Stimulated activated CD8-positive, alpha-beta memory T cell treated with anti-CD3 and anti-CD28 coated beads, Interleukin-12 subunit alpha, Interleukin-12 subunit beta, amount 100 ng/mL, for 1 hour (primary cell): ENCODE results near the gene DUSP28.

Experiments used
- DNase-seq: peaks from one replicate; pipeline ENCODE4 v3.0.0-alpha.2; 2020; ENCODE audit warnings: low read depth

The DUSP28 gene

DNA sequence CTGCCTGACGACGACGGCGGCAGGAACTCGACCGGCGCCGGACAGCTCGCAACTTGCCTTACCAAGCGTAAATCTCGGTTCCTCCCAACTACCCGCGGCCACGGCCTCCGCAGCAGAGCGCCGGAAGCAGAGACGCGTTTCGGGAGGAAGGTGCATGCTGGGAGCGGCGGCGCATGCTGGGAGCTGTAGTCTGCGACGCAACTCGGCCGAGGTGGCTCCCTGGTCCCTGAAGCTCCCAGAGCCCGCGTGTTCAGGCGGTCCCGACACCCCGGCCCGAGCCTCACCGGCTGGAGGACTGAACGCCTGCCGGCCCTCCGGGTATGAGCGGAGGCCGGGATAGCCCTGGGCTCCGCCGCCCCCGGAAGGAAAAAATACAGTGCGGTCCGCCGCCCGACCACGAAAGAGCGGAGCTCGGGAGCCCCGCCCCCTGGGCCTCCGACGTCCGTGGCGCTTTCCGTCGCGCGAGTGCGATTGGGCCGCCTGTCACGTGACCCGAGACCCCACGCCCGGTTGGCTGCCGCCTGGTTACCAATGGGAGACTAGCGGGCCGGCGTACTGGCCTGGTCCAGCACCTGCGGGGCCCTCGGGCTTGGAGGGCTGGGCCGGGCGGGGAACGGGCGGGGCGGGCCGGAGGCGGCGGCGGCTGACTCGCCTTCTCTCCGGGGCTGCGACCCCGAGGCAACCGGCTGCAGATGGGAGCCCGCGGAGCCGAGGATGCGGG lies 26.2 kb downstream of the DUSP28 start, which contains the start of gene CAPN10:
Gene CAPN10 (plus strand): TSS at position 537 of the 721 bp plus-strand sequence. CDS start 178 bp downstream, at position 715.
- peak; percentile 95 for DNase-seq

GRCh38 chr2:240586919-240587800 lies 27.0 kb downstream of the DUSP28 start:
- peak; percentile 35 for DNase-seq

- DNase-seq: no peak
These were observed 28.0 kb downstream of the DUSP28 start for GRCh38 chr2:240588006-240588655.

DNA sequence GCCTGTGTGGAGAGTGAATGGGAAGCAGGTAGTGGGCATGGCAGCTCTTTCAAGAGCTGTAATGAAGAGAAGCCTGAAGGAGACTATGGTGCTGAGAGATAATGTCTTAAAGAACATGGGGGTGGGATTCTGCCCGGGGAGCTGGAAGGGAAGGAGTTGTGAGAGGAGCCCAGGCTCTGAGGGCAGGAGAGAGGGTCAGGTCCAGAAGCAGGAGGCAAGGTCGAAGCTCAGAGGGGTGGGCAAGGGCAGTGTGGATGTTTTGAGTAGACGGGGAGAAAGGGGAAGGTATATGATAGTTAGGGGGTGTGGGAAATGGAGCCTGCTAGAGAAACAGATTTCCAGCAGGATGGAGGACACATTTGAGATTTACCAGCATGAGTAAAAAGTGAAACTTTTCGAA lies 28.5 kb downstream of the DUSP28 start:
- no peak for DNase-seq

DNA sequence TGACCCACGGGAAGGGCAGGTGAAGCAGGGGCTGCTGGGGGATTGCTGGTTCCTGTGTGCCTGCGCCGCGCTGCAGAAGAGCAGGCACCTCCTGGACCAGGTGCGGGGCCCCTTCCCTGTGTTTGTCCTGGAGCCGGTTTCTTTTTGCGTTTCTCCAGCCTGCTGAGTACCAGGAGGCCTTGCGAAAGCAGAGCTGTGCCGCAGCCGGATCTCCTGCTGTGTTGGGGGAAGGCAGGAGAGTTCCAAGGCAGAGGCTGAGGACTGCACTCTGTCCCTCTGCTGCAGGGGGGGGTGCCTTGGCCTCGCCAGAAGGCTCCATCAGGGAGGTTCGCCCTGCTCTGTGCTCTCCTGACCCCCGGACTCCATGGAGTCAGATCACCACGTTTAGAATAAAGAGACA lies 29.2 kb downstream of the DUSP28 start:
- no peak for DNase-seq

DNA sequence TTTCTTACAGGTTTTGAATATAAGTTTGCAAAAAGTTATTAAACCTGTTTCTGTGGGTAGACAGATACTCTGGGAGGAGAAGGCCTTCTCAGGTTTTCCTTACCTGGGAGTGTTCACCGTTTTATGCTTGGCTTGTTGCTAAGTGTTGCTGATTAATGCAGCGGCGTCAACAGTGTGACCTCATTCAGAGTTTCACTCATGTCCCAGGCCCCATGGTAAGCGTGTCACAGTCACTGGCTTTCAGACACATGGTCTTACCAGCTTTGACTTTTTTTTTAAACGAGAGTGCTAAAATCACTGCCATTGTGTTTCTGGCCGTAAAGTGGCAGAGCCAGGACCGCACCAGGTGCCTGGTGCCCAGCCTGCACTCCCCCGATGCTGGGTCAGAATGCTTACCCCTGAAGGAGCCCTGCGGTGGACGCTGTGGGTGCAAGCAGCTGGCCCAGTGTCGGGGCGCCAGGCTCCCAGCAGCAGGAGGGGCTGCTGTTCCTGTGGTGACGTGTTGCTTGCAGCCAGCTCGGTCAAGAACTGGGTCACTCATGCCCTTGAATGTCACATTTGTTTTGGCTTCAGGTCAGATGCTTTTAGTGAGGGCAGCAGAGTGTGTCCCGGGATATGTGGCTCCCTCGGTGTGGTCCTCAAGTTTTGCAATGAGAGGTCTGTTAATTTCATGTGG lies 29.8 kb downstream of the DUSP28 start:
- no peak for DNase-seq

DNA sequence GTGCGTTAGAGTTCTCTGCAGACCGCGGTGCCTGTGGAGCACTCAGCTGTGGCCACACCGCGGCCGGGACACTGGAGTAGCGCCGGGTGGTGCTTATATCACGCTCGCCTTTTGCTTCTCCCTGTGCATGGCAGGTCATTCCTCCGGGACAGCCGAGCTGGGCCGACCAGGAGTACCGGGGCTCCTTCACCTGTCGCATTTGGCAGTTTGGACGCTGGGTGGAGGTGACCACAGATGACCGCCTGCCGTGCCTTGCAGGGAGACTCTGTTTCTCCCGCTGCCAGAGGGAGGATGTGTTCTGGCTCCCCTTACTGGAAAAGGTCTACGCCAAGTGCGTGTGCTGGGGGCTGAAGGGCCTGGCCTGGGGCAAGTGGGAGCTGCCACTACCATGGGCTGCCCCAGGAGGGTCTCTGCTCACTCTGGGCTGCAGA lies 30.5 kb downstream of the DUSP28 start:
- no peak for DNase-seq

DNA sequence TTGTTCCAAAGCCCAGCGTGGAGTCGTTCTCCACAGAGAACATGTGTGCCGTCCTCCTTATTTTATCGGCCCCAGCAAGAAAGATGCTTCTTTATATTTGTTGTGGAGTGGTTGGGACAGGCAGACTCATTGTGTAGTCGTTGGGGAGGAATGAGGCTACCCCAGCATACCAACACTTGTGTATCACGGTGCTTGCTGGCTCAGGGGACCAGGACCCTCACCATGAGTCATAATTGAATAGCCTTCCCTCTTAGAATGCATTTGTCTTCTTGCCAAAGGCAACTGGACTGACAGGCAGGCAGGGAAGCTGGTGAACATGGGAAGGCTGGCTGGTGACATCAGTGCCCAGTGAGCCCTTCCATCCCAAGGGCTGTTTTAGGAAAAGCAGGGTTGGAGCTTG lies 31.1 kb downstream of the DUSP28 start:
- no peak for DNase-seq

GRCh38 chr2:240591784-240592183 lies 31.6 kb downstream of the DUSP28 start:
- DNase-seq: no peak

DNA sequence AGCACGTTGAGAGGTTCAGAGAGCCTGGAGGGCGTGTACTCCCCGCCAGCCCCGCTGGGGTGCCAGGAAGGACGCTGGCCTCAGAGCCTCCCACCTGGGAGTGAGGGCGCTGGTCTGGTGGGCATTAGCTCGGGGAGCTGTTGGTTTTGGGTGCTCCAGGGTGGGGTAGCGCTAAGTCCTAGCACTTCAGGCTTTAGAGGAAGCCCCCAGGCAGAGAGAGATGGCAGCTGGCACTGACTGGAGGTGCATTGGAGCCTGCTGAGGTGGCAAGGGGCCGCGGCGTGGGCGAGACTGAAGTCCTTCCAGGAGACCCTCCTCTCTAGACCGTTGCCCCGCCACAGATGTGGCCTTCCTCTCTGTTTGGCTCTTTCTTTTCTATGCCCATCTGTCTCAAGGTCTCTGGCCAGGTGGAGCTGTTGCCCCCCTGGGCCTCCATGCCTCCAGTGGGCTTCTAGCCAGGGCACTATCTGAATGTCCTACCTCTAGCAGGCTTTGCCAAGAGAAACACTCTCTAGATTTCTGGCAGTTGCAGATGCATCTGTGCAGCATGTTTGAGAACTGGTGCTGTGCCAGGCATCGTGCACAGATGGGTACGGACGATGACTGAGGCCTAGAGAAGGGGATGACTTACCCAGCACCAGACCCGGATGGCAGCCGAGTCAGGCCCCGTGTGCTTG lies 33.0 kb downstream of the DUSP28 start:
- DNase-seq: no peak

DNA sequence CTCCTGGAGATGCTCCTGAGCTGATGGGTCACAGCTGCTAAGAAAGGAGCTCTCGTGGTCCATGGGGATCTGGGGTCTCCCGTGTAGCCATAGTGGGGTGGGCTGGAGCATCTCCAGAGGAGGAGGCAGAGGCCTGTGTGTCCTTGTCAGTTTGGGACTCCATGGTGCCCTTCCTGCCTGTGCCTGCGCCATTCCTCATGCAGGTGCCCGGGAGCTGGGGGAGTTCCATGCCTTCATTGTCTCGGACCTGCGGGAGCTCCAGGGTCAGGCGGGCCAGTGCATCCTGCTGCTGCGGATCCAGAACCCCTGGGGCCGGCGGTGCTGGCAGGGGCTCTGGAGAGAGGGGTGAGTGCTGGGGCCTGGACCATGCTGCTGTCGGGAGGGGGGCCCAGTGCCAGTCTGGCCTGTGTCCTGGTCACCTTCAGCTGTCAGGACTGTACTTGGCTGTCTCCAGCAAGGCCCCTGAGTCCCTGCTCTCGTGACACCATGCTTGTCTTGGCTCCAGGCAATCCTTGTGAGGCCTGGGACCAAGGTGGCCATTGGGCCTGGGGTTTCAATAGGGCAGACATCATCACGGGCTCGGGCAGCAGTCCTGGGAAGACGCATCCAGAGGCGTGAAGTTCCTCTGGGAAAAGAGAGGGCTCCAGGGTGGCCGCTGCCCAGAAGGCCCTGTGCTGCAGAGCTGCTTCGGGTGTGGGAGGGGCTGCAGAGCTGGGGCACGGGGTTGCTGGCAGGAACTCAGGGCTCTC lies 33.7 kb downstream of the DUSP28 start:
- DNase-seq: no peak

DNA sequence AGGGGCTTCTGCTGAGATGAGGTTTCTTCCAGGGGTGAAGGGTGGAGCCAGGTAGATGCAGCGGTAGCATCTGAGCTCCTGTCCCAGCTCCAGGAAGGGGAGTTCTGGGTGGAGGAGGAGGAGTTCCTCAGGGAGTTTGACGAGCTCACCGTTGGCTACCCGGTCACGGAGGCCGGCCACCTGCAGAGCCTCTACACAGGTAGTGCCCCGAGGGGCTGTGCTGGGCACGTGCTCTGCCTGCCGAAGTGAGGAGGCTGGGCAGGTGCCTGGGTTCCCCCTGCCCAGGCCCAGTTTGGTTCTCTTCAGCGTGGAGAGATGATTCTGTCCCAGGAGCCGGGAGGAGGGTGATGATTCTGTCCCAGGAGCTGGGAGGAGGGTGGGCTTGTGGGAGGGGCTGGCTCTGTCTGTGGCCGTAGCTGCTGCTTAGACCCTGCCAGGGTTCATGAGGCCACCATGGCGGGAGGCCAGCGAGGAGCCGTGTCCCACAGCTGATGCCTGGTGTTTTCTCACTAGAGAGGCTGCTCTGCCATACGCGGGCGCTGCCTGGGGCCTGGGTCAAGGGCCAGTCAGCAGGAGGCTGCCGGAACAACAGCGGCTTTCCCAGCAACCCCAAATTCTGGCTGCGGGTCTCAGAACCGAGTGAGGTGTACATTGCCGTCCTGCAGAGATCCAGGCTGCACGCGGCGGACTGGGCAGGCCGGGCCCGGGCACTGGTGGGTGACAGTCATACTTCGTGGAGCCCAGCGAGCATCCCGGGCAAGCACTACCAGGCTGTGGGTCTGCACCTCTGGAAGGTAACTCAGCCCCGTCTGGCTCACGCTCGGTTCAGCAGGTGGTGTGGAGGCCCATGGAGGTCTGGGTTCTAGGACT lies 34.6 kb downstream of the DUSP28 start:
- no peak for DNase-seq

- DNase-seq: no peak
These were observed 35.4 kb downstream of the DUSP28 start for GRCh38 chr2:240595381-240596079.

- no peak for DNase-seq
These were observed 35.9 kb downstream of the DUSP28 start for GRCh38 chr2:240596080-240596460.

- DNase-seq: no peak
These were observed 36.4 kb downstream of the DUSP28 start for GRCh38 chr2:240596491-240596931.

DNA sequence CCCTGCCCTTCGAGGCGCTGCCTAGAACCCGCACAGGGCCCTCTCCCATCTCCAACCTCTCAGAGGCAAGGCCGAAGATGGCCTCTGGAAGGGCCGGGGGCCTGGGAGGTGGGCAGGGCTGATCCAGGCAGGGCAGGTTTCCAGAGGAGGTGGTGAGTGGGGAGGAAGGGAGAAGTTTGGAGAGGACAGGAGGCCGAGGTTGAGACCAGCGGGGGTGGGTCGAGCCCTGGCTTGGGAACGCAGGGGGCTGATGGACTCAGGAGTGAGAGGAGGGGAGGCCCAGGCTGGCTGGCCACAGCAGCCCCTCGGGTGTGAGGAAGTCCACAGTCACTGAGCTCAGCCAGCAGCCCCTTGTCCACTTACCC lies 36.9 kb downstream of the DUSP28 start:
- DNase-seq: no peak

GRCh38 chr2:240597419-240598181 lies 37.4 kb downstream of the DUSP28 start:
- DNase-seq: no peak

DNA sequence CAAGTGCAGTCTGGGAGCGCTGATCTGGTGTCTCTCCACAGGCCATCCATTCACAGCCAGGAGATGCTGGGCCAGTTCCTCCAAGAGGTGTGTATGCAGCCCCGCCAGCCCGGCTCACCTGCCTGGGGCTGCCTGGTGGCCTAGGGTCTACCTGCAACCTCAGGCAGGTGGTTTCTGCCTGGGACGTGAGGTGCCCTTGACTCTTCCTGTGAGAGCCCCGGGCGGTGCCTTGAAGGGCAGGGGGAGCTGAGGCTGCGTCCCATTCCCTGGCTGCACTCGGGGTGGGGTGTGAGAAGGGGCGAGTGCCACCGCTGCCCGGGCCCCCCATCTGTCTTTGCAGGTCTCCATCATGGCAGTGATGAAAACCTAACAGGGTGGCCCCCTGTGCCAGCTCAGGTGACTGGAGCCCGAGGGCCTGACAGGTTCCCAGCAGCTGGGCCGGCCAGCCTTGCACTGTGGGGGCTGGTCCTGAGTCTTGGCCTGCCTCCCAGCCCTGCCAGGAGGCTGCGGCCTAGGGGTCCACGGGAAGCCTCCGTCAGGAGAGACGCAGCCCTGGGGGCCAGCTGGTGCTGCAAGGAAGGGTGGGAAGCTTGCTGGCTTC lies 38.3 kb downstream of the DUSP28 start:
- no peak for DNase-seq
